Endothelial cell (in vitro differentiated cells): ENCODE data around the gene THRAP3. TPM values are rescaled to one million over a fixed set of nuclear protein-coding genes. Genes with fewer than 3 reads are reported as not detected.

ENCODE experiments used
- DNase-seq: peaks from one replicate; pipeline ENCODE4 v3.0.0; 2021; ENCODE audit warnings: low spot score
- H3K27ac Mint-ChIP-seq: one replicate; pipeline ENCODE4 v1.8.0; 2021; ENCODE audit warnings: mixed read lengths, inconsistent platforms; ENCODE audit not compliant: unreplicated experiment
- H3K27me3 Mint-ChIP-seq: one replicate; pipeline ENCODE4 v1.8.0; 2021; ENCODE audit warnings: mild to moderate bottlenecking, moderate library complexity, mixed read lengths, inconsistent platforms; ENCODE audit not compliant: unreplicated experiment
- H3K36me3 Mint-ChIP-seq: one replicate; pipeline ENCODE4 v1.8.0; 2021; ENCODE audit warnings: mild to moderate bottlenecking, low read depth, mixed read lengths, inconsistent platforms; ENCODE audit not compliant: unreplicated experiment
- H3K4me1 Mint-ChIP-seq: one replicate; pipeline ENCODE4 v1.8.0; 2021; ENCODE audit warnings: mild to moderate bottlenecking, mixed read lengths, inconsistent platforms; ENCODE audit not compliant: unreplicated experiment
- H3K4me3 Mint-ChIP-seq: one replicate; pipeline ENCODE4 v1.8.0; 2021; ENCODE audit warnings: mild to moderate bottlenecking, mixed read lengths, inconsistent platforms; ENCODE audit not compliant: unreplicated experiment
- H3K9me3 Mint-ChIP-seq: one replicate; pipeline ENCODE4 v1.8.0; 2021; ENCODE audit warnings: mixed read lengths, inconsistent platforms; ENCODE audit not compliant: unreplicated experiment
- CTCF ChIP-seq: fragments of 200-600 bp; sonication (generic); IDR thresholded peaks from one replicate; pipeline ENCODE4 v1.5.0; 2021; ENCODE audit warnings: antibody characterized with exemption; ENCODE audit not compliant: unreplicated experiment
- total RNA-seq: library from RNA; stranded (reverse); fragmentation: NEBNext Ultra II Directional; extraction: Animal tissue kit (Norgen Biotek cat#: 25700); gene quantifications from one replicate; pipeline ENCODE4 v1.2.1, GENCODE V29; 2021; ENCODE audit not compliant: unreplicated experiment

THRAP3 gene
- total RNA-seq, 1 donor from 2014 or later, result 129 TPM

GRCh38 chr1:36253161-36253862, 29.1 kb downstream of the THRAP3 start:
- no peak for TF ChIP-seq CTCF
- Mint-ChIP-seq H3K4me3 (no peak overlapping the region), H3K4me1 (peaks cover 27% of the 10 kb centered on the region), H3K36me3 (peaks cover 16% of the 10 kb centered on the region), H3K9me3 (no peaks in the 10 kb centered on the region), H3K27me3 (no peaks in the 10 kb centered on the region), H3K27ac (no peak overlapping the region)
- DNase-seq, result no peak

GRCh38 chr1:36256558-36257374, 32.5 kb downstream of the THRAP3 start:
- H3K4me3 Mint-ChIP-seq, result peak overlapping the region; percentile 52
- peaks cover 7% of the 10 kb centered on the region for H3K36me3 Mint-ChIP-seq
- peak overlapping the region; percentile 62 for H3K27ac Mint-ChIP-seq
- no peaks in the 10 kb centered on the region for H3K27me3 Mint-ChIP-seq
- H3K4me1 Mint-ChIP-seq, result peaks cover 26% of the 10 kb centered on the region
- no peaks in the 10 kb centered on the region for H3K9me3 Mint-ChIP-seq
- TF ChIP-seq CTCF, result no peak
- no peak for DNase-seq

- no peak for TF ChIP-seq CTCF
- H3K27ac Mint-ChIP-seq, result peak overlapping the region; percentile 62
- H3K27me3 Mint-ChIP-seq, result no peaks in the 10 kb centered on the region
- peaks cover 26% of the 10 kb centered on the region for H3K4me1 Mint-ChIP-seq
- H3K4me3 Mint-ChIP-seq, result no peak overlapping the region
- H3K36me3 Mint-ChIP-seq, result peaks cover 11% of the 10 kb centered on the region
- H3K9me3 Mint-ChIP-seq, result no peaks in the 10 kb centered on the region
- no peak for DNase-seq
Observed at GRCh38 chr1:36257375-36257767, 33.1 kb downstream of the THRAP3 start.

- peaks cover 20% of the 10 kb centered on the region for H3K4me1 Mint-ChIP-seq
- TF ChIP-seq CTCF, result no peak
- DNase-seq, result no peak
- H3K4me3 Mint-ChIP-seq, result no peak overlapping the region
- peak overlapping the region; percentile 18 for H3K27ac Mint-ChIP-seq
- H3K9me3 Mint-ChIP-seq, result no peaks in the 10 kb centered on the region
- peaks cover 15% of the 10 kb centered on the region for H3K36me3 Mint-ChIP-seq
- H3K27me3 Mint-ChIP-seq, result no peaks in the 10 kb centered on the region
Observed at GRCh38 chr1:36258960-36259344, 34.7 kb downstream of the THRAP3 start.

GRCh38 chr1:36268981-36269380, 44.7 kb downstream of the THRAP3 start:
- no peak for DNase-seq
- TF ChIP-seq CTCF, result no peak
- no peaks in the 10 kb centered on the region for H3K36me3 Mint-ChIP-seq
- H3K27ac Mint-ChIP-seq, result no peak overlapping the region
- no peaks in the 10 kb centered on the region for H3K9me3 Mint-ChIP-seq
- H3K27me3 Mint-ChIP-seq, result peaks cover 3% of the 10 kb centered on the region
- no peaks in the 10 kb centered on the region for H3K4me1 Mint-ChIP-seq
- H3K4me3 Mint-ChIP-seq, result no peak overlapping the region
